Peyer's patch (tissue), 4 donors: Measurements from ENCODE around the gene UMODL1. TPM values are rescaled to one million over a fixed set of nuclear protein-coding genes. Genes with fewer than 3 reads are reported as not detected.

ENCODE experiments used
- DNase-seq, 3 donors: peaks; one replicate each; pipeline ENCODE4 v3.0.0-alpha.2; 2017 to 2019
- H3K27ac ChIP-seq, 4 donors: fragments of 200-600 bp; sonication (generic); one replicate each; pipeline ENCODE4 v1.5.1; 2016 to 2019
- H3K27me3 ChIP-seq, 2 donors: fragments of 200-600 bp; sonication (generic); one replicate each; pipeline ENCODE4 v1.5.1; 2019
- H3K36me3 ChIP-seq, 3 donors: fragments of 200-600 bp; sonication (generic); one replicate each; pipeline ENCODE4 v1.5.1; 2016 to 2019
- H3K4me1 ChIP-seq, 4 donors: fragments of 200-600 bp; sonication (generic); one replicate each; pipeline ENCODE4 v1.5.1; 2016 to 2019
- H3K4me3 ChIP-seq, 4 donors: fragments of 200-600 bp; sonication (generic); 1 replicate in 3 of 4; 2 replicates in 1 of 4; pipeline ENCODE4 v1.5.1; 2016 to 2019; ENCODE audit warnings: mild to moderate bottlenecking in 1 of 4
- H3K9me3 ChIP-seq, 4 donors: fragments of 200-600 bp; sonication (generic); one replicate each; pipeline ENCODE4 v1.5.1; 2016 to 2019; ENCODE audit warnings: mild to moderate bottlenecking in 1 of 4
- POLR2A ChIP-seq, 2 donors: fragments of 450-650 bp; IDR thresholded peaks; one replicate each; pipeline ENCODE4 v1.5.1; 2017; ENCODE audit warnings: antibody characterized with exemption in 2 of 2, mild to moderate bottlenecking in 2 of 2, moderate library complexity in 2 of 2
- total RNA-seq, 4 donors: library from RNA; depleted of rRNA; stranded (reverse); fragments of >200 nt; gene quantifications; one replicate each; pipeline ENCODE4 v1.1.0, GENCODE V29; 2016
- TF ChIP-seq, protein P1 (sequence below), 6 experiments: fragments of 450-650 bp in 4 of 6; fragments of 200-600 bp in 2 of 6; sonication (generic) in 1 of 6; IDR thresholded peaks; one replicate each; pipeline ENCODE4 v1.5.1; 2017 to 2019; ENCODE audit warnings: antibody characterized with exemption in 6 of 6, mild to moderate bottlenecking in 3 of 6, moderate library complexity in 1 of 6

The UMODL1 gene
- total RNA-seq, 4 donors from 2014 or later = 0.53 to 0.95 (median 0.83) TPM; not detected in 1

GRCh38 chr21:42039911-42040351, 31.2 kb upstream of the UMODL1 start:
- Histone ChIP-seq H3K27me3 (no peaks in the 10 kb centered on the region), H3K4me1 (no peaks in the 10 kb centered on the region), H3K36me3 (no peaks in the 10 kb centered on the region), H3K9me3 (no peaks in the 10 kb centered on the region), H3K27ac (peak overlapping the region; percentile 35 to 67 (median 58)), H3K4me3 (no peak overlapping the region)
- TF ChIP-seq, protein P1, sequence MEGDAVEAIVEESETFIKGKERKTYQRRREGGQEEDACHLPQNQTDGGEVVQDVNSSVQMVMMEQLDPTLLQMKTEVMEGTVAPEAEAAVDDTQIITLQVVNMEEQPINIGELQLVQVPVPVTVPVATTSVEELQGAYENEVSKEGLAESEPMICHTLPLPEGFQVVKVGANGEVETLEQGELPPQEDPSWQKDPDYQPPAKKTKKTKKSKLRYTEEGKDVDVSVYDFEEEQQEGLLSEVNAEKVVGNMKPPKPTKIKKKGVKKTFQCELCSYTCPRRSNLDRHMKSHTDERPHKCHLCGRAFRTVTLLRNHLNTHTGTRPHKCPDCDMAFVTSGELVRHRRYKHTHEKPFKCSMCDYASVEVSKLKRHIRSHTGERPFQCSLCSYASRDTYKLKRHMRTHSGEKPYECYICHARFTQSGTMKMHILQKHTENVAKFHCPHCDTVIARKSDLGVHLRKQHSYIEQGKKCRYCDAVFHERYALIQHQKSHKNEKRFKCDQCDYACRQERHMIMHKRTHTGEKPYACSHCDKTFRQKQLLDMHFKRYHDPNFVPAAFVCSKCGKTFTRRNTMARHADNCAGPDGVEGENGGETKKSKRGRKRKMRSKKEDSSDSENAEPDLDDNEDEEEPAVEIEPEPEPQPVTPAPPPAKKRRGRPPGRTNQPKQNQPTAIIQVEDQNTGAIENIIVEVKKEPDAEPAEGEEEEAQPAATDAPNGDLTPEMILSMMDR (IDR thresholded peaks at IDR 0.05) = no peak
- no peak for TF ChIP-seq POLR2A (IDR thresholded peaks at IDR 0.05)
- peak in 1 of 3 donors; percentile 49 for DNase-seq

- Histone ChIP-seq H3K36me3 (no peaks in the 10 kb centered on the region), H3K27ac (peak overlapping the region; percentile 35 to 67 (median 58)), H3K9me3 (no peaks in the 10 kb centered on the region), H3K4me1 (no peaks in the 10 kb centered on the region), H3K27me3 (no peaks in the 10 kb centered on the region), H3K4me3 (no peak overlapping the region)
- peak in 1 of 3 donors; percentile 45 for DNase-seq
- no peak for TF ChIP-seq POLR2A (IDR thresholded peaks at IDR 0.05)
- TF ChIP-seq, protein P1 (IDR thresholded peaks at IDR 0.05) = no peak
Measured at GRCh38 chr21:42040411-42041180, 30.5 kb upstream of the UMODL1 start.

GRCh38 chr21:42041246-42041645, 29.9 kb upstream of the UMODL1 start:
- H3K27ac ChIP-seq = peak overlapping the region in 3 of 4 donors; percentile 27 to 67 (median 49)
- H3K36me3 ChIP-seq = no peaks in the 10 kb centered on the region
- no peaks in the 10 kb centered on the region for H3K9me3 ChIP-seq
- H3K27me3 ChIP-seq = no peaks in the 10 kb centered on the region
- TF ChIP-seq, protein P1 (IDR thresholded peaks at IDR 0.05) = no peak
- TF ChIP-seq POLR2A (IDR thresholded peaks at IDR 0.05) = no peak
- no peak overlapping the region for H3K4me3 ChIP-seq
- DNase-seq = no peak
- no peaks in the 10 kb centered on the region for H3K4me1 ChIP-seq

GRCh38 chr21:42041711-42042110, 29.4 kb upstream of the UMODL1 start:
- Histone ChIP-seq H3K27me3 (no peaks in the 10 kb centered on the region), H3K4me1 (no peaks in the 10 kb centered on the region), H3K4me3 (no peak overlapping the region), H3K9me3 (no peaks in the 10 kb centered on the region), H3K27ac (no peak overlapping the region), H3K36me3 (no peaks in the 10 kb centered on the region)
- DNase-seq = peak in 1 of 3 donors; percentile 47
- TF ChIP-seq POLR2A (IDR thresholded peaks at IDR 0.05) = no peak
- TF ChIP-seq, protein P1 (IDR thresholded peaks at IDR 0.05) = no peak

GRCh38 chr21:42042651-42043050, 28.5 kb upstream of the UMODL1 start:
- Histone ChIP-seq H3K36me3 (no peaks in the 10 kb centered on the region), H3K4me3 (no peak overlapping the region), H3K27me3 (no peaks in the 10 kb centered on the region), H3K9me3 (no peaks in the 10 kb centered on the region), H3K4me1 (no peaks in the 10 kb centered on the region), H3K27ac (no peak overlapping the region)
- TF ChIP-seq, protein P1 (IDR thresholded peaks at IDR 0.05) = no peak
- no peak for TF ChIP-seq POLR2A (IDR thresholded peaks at IDR 0.05)
- DNase-seq = no peak
